GM12878 (cell line): ENCODE data around the gene EIF1AD. TPM values are rescaled to one million over a fixed set of nuclear protein-coding genes. Genes with fewer than 3 reads are reported as not detected.
A peak's percentile ranks its signal among the peaks of the same experiment; 100 is the strongest.

ENCODE experiments used
- ATAC-seq: fragments of 200-7000 bp; cut with Tn5 transposase; 3 replicates; pipeline ENCODE4 v1.9.1; 2020; ENCODE audit warnings: mild to moderate bottlenecking, moderate library complexity
- BruUV-seq: library from RNA; stranded (reverse); fragments of 400-500 nt; replicated peaks from 2 replicates; lab custom pipeline; 2021; lab: Mats Ljungman, UMichigan
- CTCF ChIA-PET: fragments of 300-600 bp; sonication (Branson Sonifier 250); formaldehyde crosslinking; extraction: SDS; loops from one replicate; lab custom pipeline; 2021; ENCODE audit warnings: inconsistent platforms; lab: Yijun Ruan, JAX
- POLR2A ChIA-PET: fragments of 350-600 bp; formaldehyde crosslinking; extraction: SDS; loops from one replicate; lab custom pipeline; 2021; ENCODE audit warnings: inconsistent platforms; lab: Charles Lee
- RAD21 ChIA-PET: fragments of 300-600 bp; sonication (Branson Sonifier 250); formaldehyde crosslinking; loops from one replicate; lab custom pipeline; 2023; ENCODE audit warnings: antibody characterized with exemption; ENCODE audit not compliant: unreplicated experiment; lab: Charles Lee
- SMC1A ChIA-PET: fragments of 300-600 bp; sonication (Branson Sonifier 250); formaldehyde crosslinking; loops from one replicate; lab custom pipeline; 2023; ENCODE audit not compliant: unreplicated experiment, uncharacterized antibody; lab: Charles Lee
- DNase-seq: peaks from one replicate; pipeline ENCODE4 v3.0.0-alpha.2; 2011; ENCODE audit warnings: low read depth, low spot score
- FAIRE-seq: peaks from 3 replicates; lab custom pipeline; 2011; peaks lifted over from hg19 to GRCh38; lab: Jason Lieb, UNC
- H2AFZ ChIP-seq: 2 replicates; pipeline ENCODE4 v1.6.0; 2011; ENCODE audit warnings: low read depth, low read length, control low read depth; ENCODE audit not compliant: control insufficient read depth
- H3K27ac ChIP-seq: 2 replicates; pipeline ENCODE4 v1.5.1; 2011; ENCODE audit warnings: control low read depth; ENCODE audit not compliant: control insufficient read depth, insufficient read depth
- H3K27me3 ChIP-seq, 2 experiments: replicated peaks in 1 of 2; 2 replicates each; pipeline versions ENCODE4 v1.6.0 to v1.6.1; 2011; ENCODE audit warnings: low read length in 1 of 2; ENCODE audit not compliant: control insufficient read depth in 2 of 2, insufficient read depth in 2 of 2
- H3K36me3 ChIP-seq, 2 experiments: 2 replicates each; pipeline ENCODE4 v1.5.1; 2011; ENCODE audit warnings: low read length in 1 of 2; ENCODE audit not compliant: control insufficient read depth in 2 of 2, insufficient read depth in 2 of 2
- H3K4me1 ChIP-seq: 2 replicates; pipeline ENCODE4 v1.6.1; 2011; ENCODE audit warnings: mild to moderate bottlenecking, low read length, moderate library complexity, mixed read lengths; ENCODE audit not compliant: control insufficient read depth, insufficient read depth
- H3K4me2 ChIP-seq: 2 replicates; pipeline ENCODE4 v1.6.0; 2011; ENCODE audit warnings: control low read depth; ENCODE audit not compliant: control insufficient read depth, insufficient read depth
- H3K4me3 ChIP-seq: fragments of 200-600 bp; sonication (generic); 2 replicates; pipeline ENCODE4 v1.5.1; 2016
- H3K79me2 ChIP-seq: 2 replicates; pipeline ENCODE4 v1.6.0; 2011; ENCODE audit warnings: low read length; ENCODE audit not compliant: control insufficient read depth, insufficient read depth
- H3K9ac ChIP-seq: 2 replicates; pipeline ENCODE4 v1.8.0; 2011; ENCODE audit warnings: low read length, control low read depth, mixed read lengths; ENCODE audit not compliant: control insufficient read depth, insufficient read depth
- H3K9me3 ChIP-seq: replicated peaks from 3 replicates; pipeline ENCODE4 v1.5.1; 2011; ENCODE audit warnings: mild to moderate bottlenecking, low read length; ENCODE audit not compliant: control insufficient read depth, insufficient read depth
- H4K20me1 ChIP-seq: 2 replicates; pipeline ENCODE4 v1.6.0; 2011; ENCODE audit not compliant: control insufficient read depth, insufficient read depth
- CHD1 ChIP-seq: IDR thresholded peaks from 2 replicates; pipeline ENCODE4 v1.6.1; 2012; ENCODE audit warnings: low read depth, low read length, improper control_type of control experiment
- EP300 ChIP-seq, 2 experiments: fragments of 150-350 bp in 1 of 2; IDR thresholded peaks; 2 replicates each; pipeline ENCODE4 v1.6.1; 2011 to 2012; ENCODE audit warnings: low read depth in 2 of 2, low read length in 2 of 2, borderline replicate concordance in 1 of 2, improper control_type of control experiment in 1 of 2, inconsistent platforms in 1 of 2; ENCODE audit not compliant: control insufficient read depth in 1 of 2
- ESRRA ChIP-seq: IDR thresholded peaks from 2 replicates; pipeline ENCODE4 v1.6.1; 2012; ENCODE audit warnings: mild to moderate bottlenecking, low read length, improper control_type of control experiment
- FOS ChIP-seq: IDR thresholded peaks from 3 replicates; pipeline ENCODE4 v1.6.1; 2011; ENCODE audit warnings: borderline replicate concordance; ENCODE audit not compliant: insufficient read length; ENCODE audit errors: extremely low read depth
- GATAD2B ChIP-seq: fragments of 450-650 bp; conservative IDR thresholded peaks from 2 replicates; pipeline ENCODE4 v1.6.1; 2017; ENCODE audit warnings: low read depth, mild to moderate bottlenecking, moderate library complexity
- MAX ChIP-seq: IDR thresholded peaks from 2 replicates; pipeline ENCODE4 v1.6.1; 2012; ENCODE audit warnings: low read depth, low read length, improper control_type of control experiment
- PAX8 ChIP-seq: fragments of 450-650 bp; IDR thresholded peaks from 2 replicates; pipeline ENCODE4 v1.6.1; 2017; ENCODE audit warnings: mild to moderate bottlenecking, moderate library complexity
- PML ChIP-seq: IDR thresholded peaks from 2 replicates; pipeline ENCODE4 v1.6.1; 2012; ENCODE audit warnings: low read length, inconsistent platforms
- RAD21 ChIP-seq: IDR thresholded peaks from 2 replicates; pipeline ENCODE4 v1.6.1; 2011; ENCODE audit warnings: mild to moderate bottlenecking, low read depth, low read length, moderate library complexity; ENCODE audit not compliant: insufficient read depth
- RB1 ChIP-seq: fragments of 450-650 bp; formaldehyde crosslinking; IDR thresholded peaks from 2 replicates; pipeline ENCODE4 v1.6.1; 2017; ENCODE audit warnings: mild to moderate bottlenecking, borderline replicate concordance
- RFX5 ChIP-seq: IDR thresholded peaks from 2 replicates; pipeline ENCODE4 v1.6.1; 2011; ENCODE audit warnings: low read depth, low read length, improper control_type of control experiment
- SMARCA5 ChIP-seq: fragments of 450-650 bp; IDR thresholded peaks from 2 replicates; pipeline ENCODE4 v1.6.1; 2017; ENCODE audit warnings: mild to moderate bottlenecking
- SPI1 ChIP-seq: IDR thresholded peaks from 2 replicates; pipeline ENCODE4 v1.6.1; 2011; ENCODE audit warnings: low read depth, mild to moderate bottlenecking, low read length, moderate library complexity, borderline replicate concordance; ENCODE audit not compliant: insufficient read depth
- TBL1XR1 ChIP-seq: IDR thresholded peaks from 2 replicates; pipeline ENCODE4 v1.6.1; 2012; ENCODE audit warnings: low read depth, low read length, improper control_type of control experiment
- TCF3 ChIP-seq: IDR thresholded peaks from 2 replicates; pipeline ENCODE4 v1.6.1; 2012; ENCODE audit warnings: low read depth, mild to moderate bottlenecking, low read length, borderline replicate concordance; ENCODE audit not compliant: insufficient read depth
- YBX1 ChIP-seq: fragments of 450-650 bp; IDR thresholded peaks from 2 replicates; pipeline ENCODE4 v1.6.1; 2016; ENCODE audit warnings: antibody characterized with exemption
- YY1 ChIP-seq: IDR thresholded peaks from 2 replicates; pipeline ENCODE4 v1.6.1; 2011; ENCODE audit warnings: low read depth, mild to moderate bottlenecking, low read length
- ZNF207 ChIP-seq: fragments of 450-650 bp; IDR thresholded peaks from 2 replicates; pipeline ENCODE4 v1.6.1; 2014; ENCODE audit warnings: antibody characterized with exemption, mild to moderate bottlenecking, borderline replicate concordance
- ZNF384 ChIP-seq: IDR thresholded peaks from 2 replicates; pipeline ENCODE4 v1.6.1; 2012; ENCODE audit warnings: low read depth, mild to moderate bottlenecking, low read length, improper control_type of control experiment, borderline replicate concordance
- WGBS: methylation state at CpG from one replicate; pipeline ENCODE4 v1.1.6; 2016; ENCODE audit warnings: low lambda C conversion rate; ENCODE audit not compliant: insufficient replicate concordance, insufficient coverage; ENCODE audit errors: missing lambda C conversion rate; 5-methylcytosine and 5-hydroxymethylcytosine counted together
- in situ Hi-C: fragments of 300-500 bp; cut with MboI; formaldehyde crosslinking; loops from 9 replicates; pipeline ENCODE4 v1.14.3; 2018; ENCODE audit warnings: mixed read lengths
- intact Hi-C: fragments of 100-400 bp; cut with micrococcal nuclease; formaldehyde crosslinking; loops from one replicate; pipeline ENCODE4 v1.14.2; 2022; ENCODE audit not compliant: unreplicated experiment
- polyA plus RNA-seq, 11 experiments: library from polyadenylated mRNA; depleted of rRNA in 4 of 11; unstranded in 6 of 11; stranded (reverse) in 5 of 11; fragments of >200 nt; fragmentation: Nextera tagmentation in 4 of 11; fragmentation: Illumina TruSeq in 1 of 11; extraction: Ambion mirVana in 4 of 11; extraction: Trizol in 1 of 11; gene quantifications; 1 replicate in 1 of 11; 2 replicates in 10 of 11; pipeline versions ENCODE4 v1.2.1 to v1.2.3, GENCODE V29; 2011 to 2016; ENCODE audit warnings: inconsistent platforms in 2 of 11, missing spikeins in 2 of 11, low read depth in 1 of 11
- total RNA-seq, 4 experiments: library from RNA; depleted of rRNA in 3 of 4; stranded (reverse); fragments of >200 nt in 3 of 4; fragmentation: Illumina TruSeq in 1 of 4; extraction: Trizol in 1 of 4; gene quantifications; 2 replicates each; pipeline versions ENCODE4 v1.2.1 to v1.2.3, GENCODE V29; 2013 to 2021
- TF ChIP-seq, protein P1 (sequence below): IDR thresholded peaks from 2 replicates; pipeline ENCODE4 v1.6.1; 2012; ENCODE audit warnings: mild to moderate bottlenecking, low read depth, low read length

EIF1AD gene
- total and polyA plus RNA-seq, 10 of the 15 experiments (the other 5 are each of a cell fraction or from before 2014, with no cell fraction given) = 31.6 to 56.8 (median 39.5) TPM

DNA sequence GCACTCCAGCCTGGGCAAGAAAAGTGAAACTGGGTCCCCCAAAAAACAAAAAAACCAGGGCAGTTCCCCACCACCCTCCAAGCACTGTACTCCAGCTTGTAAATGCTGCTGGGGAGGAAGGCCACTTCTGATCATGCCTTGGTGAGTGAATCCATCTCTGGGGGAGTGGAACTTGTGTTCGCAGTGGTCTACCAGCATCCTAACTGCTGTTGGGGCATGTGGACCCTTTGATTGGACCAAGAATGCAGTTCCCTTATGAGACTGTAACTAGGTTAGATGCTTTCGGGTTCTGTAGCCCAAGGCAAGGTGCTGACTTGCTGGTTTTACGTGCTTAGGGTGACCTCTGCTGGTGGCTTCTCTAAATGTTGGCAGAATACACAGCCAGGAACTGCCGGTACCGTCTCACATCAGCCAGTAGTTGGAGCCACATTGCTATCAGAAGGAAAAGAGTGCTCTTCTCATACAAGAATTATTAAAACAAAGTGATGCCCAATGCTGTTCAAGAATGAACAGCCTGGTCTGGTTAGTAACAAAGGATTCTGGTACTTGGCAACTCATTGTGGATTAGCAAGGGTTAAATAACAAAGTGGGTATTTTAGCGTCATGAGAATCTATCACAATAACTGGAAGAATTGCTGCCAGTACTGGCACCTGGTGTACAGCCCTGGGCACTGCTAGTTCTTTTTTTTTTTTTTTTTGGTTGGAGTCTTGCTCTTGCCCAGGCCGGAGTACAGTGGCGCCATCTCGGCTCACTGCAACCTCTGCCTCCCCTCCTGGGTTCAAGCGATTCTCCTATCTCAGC is 13.0 kb downstream of the EIF1AD start:
- RAD21 ChIA-PET = interaction anchor here (0.6 to 3.5 kb wide), 11 partner anchors 34 to 277 kb away, joined by 3 to 40 read pairs (median 4); partner anchors contain the start of genes CCDC85B, EFEMP2, FIBP and FOSL1
- DNase-seq (peak; percentile 90), FAIRE-seq (peak; percentile 99), ATAC-seq (peak; percentile 100)
- H3K79me2 ChIP-seq = no peaks in the 10 kb centered on the region
- BruUV-seq = no TSS peak
- in situ Hi-C loops (loop anchor here (5.0 kb wide), 2 partner anchors 107 to 277 kb away; partner anchors contain the start of gene KAT5), intact Hi-C loops (loop anchor here (1.0 to 2.0 kb wide), 5 partner anchors 101 to 282 kb away; partner anchors contain the start of gene FIBP)
- 13% methylated on average over 10 of the region's 10 CpGs for WGBS
- peak overlapping the region; percentile 45 for H2AFZ ChIP-seq
- no peak overlapping the region for H3K4me3 ChIP-seq
- no peaks in the 10 kb centered on the region for H3K4me1 ChIP-seq
- peaks cover 0 to 6% of the 10 kb centered on the region in 2 experiments; a peak in 1 of 4 replicates for H3K36me3 ChIP-seq
- no peaks in the 10 kb centered on the region for H3K27me3 ChIP-seq
- CTCF ChIA-PET = interaction anchor here (0.6 to 7.9 kb wide), 36 partner anchors 27 to 1477 kb away, joined by 3 to 167 read pairs (median 4); partner anchors contain the start of genes AP5B1, CCDC85B, FIBP and KAT5
- no peak overlapping the region for H3K27ac ChIP-seq
- SMC1A ChIA-PET = interaction anchor here (0.5 to 2.7 kb wide), 10 partner anchors 56 to 277 kb away, joined by 3 to 28 read pairs (median 3); partner anchors contain the start of genes CCDC85B, FIBP, KAT5 and MUS81
- H4K20me1 ChIP-seq = no peaks in the 10 kb centered on the region
- no peaks in the 10 kb centered on the region for H3K9me3 ChIP-seq
- POLR2A ChIA-PET = interaction anchor here (0.7 to 1.3 kb wide), 5 partner anchors 28 to 269 kb away, joined by 3 to 4 read pairs (median 3); partner anchors contain the start of gene FIBP
- no peak overlapping the region for H3K9ac ChIP-seq
- H3K4me2 ChIP-seq = no peak overlapping the region
- 0 out of 2 replicates have a peak, but pooled peaks have one; percentile 34 for TF ChIP-seq TBL1XR1
- TF ChIP-seq GATAD2B = no peak
- peak; percentile 69; the same call in 1 of the 2 replicates for TF ChIP-seq RFX5
- TF ChIP-seq TCF3 = no peak
- TF ChIP-seq RB1 = peak; percentile 82; the same call in 1 of the 2 replicates
- no peak for TF ChIP-seq YBX1
- peak; percentile 58 for TF ChIP-seq YY1
- TF ChIP-seq FOS = no peak
- TF ChIP-seq ZNF384 = peak; percentile 78
- TF ChIP-seq MAX = no peak
- TF ChIP-seq EP300 (IDR thresholded peaks at IDR 0.05; ENCODE audit: borderline replicate concordance in 1 of 2, control insufficient read depth in 1 of 2, low read depth in 2 of 2, low read length in 2 of 2) = no peak
- TF ChIP-seq, protein P1, sequence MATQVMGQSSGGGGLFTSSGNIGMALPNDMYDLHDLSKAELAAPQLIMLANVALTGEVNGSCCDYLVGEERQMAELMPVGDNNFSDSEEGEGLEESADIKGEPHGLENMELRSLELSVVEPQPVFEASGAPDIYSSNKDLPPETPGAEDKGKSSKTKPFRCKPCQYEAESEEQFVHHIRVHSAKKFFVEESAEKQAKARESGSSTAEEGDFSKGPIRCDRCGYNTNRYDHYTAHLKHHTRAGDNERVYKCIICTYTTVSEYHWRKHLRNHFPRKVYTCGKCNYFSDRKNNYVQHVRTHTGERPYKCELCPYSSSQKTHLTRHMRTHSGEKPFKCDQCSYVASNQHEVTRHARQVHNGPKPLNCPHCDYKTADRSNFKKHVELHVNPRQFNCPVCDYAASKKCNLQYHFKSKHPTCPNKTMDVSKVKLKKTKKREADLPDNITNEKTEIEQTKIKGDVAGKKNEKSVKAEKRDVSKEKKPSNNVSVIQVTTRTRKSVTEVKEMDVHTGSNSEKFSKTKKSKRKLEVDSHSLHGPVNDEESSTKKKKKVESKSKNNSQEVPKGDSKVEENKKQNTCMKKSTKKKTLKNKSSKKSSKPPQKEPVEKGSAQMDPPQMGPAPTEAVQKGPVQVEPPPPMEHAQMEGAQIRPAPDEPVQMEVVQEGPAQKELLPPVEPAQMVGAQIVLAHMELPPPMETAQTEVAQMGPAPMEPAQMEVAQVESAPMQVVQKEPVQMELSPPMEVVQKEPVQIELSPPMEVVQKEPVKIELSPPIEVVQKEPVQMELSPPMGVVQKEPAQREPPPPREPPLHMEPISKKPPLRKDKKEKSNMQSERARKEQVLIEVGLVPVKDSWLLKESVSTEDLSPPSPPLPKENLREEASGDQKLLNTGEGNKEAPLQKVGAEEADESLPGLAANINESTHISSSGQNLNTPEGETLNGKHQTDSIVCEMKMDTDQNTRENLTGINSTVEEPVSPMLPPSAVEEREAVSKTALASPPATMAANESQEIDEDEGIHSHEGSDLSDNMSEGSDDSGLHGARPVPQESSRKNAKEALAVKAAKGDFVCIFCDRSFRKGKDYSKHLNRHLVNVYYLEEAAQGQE = no peak
- TF ChIP-seq ESRRA = no peak
- no peak for TF ChIP-seq ZNF207
- peak; percentile 95 for TF ChIP-seq SMARCA5
- no peak for TF ChIP-seq CHD1
- TF ChIP-seq PML = no peak
- peak; percentile 25; the same call in 1 of the 2 replicates for TF ChIP-seq SPI1
- TF ChIP-seq RAD21 = peak; percentile 94
- no peak for TF ChIP-seq PAX8
